Daoy (cell line): ENCODE data around the gene ST13. TPM values are rescaled to one million over a fixed set of nuclear protein-coding genes. Genes with fewer than 3 reads are reported as not detected.
"Not testable (repeated sequence)": the region's sequence is repeated elsewhere in the genome, so short reads cannot be mapped to it uniquely, and the experiment has no call there.

Experiments used
- DNase-seq: peaks from one replicate; pipeline ENCODE4 v3.0.0-alpha.2; 2015; ENCODE audit warnings: low read depth
- total RNA-seq: library from RNA; depleted of rRNA; stranded (reverse); fragments of >200 nt; shearing (Covaris generic); gene quantifications from 2 replicates; pipeline ENCODE4 v1.2.3, GENCODE V29; 2014; rRNA removed

The ST13 gene
- 178 and 273 TPM in 2 replicates for total RNA-seq

GRCh38 chr22:40856513-40857308 lies at the start of gene ST13, which contains the start of gene XPNPEP3:
ST13 (minus strand) TSS chr22:40856639; CDS start chr22:40856540, 99 bp downstream.
XPNPEP3 (plus strand) TSS chr22:40857148; CDS start chr22:40857182, 34 bp downstream.
- DNase-seq: peak; percentile 96

- DNase-seq: no peak
Observed at GRCh38 chr22:40904101-40904500, 47.7 kb upstream of the ST13 start.

- peak; percentile 37 for DNase-seq
Observed at GRCh38 chr22:40898850-40899357, 42.5 kb upstream of the ST13 start.

GRCh38 chr22:40894417-40894816 lies 38.0 kb upstream of the ST13 start:
- DNase-seq: no peak

GRCh38 chr22:40890881-40891280 lies 34.4 kb upstream of the ST13 start:
- DNase-seq: no peak

GRCh38 chr22:40889116-40889515 lies 32.7 kb upstream of the ST13 start:
- DNase-seq: no peak

GRCh38 chr22:40878922-40879321 lies 22.5 kb upstream of the ST13 start:
- DNase-seq: no peak

GRCh38 chr22:40877488-40877887 lies 21.0 kb upstream of the ST13 start:
- DNase-seq: no peak

- no peak for DNase-seq
Observed at GRCh38 chr22:40876907-40877306, 20.5 kb upstream of the ST13 start.

GRCh38 chr22:40875111-40875510 lies 18.7 kb upstream of the ST13 start:
- no peak for DNase-seq

- no peak for DNase-seq
Observed at GRCh38 chr22:40874016-40874415, 17.6 kb upstream of the ST13 start.

GRCh38 chr22:40868379-40868778 lies 11.9 kb upstream of the ST13 start:
- not testable (repeated sequence) for DNase-seq

- DNase-seq: no peak
Observed at GRCh38 chr22:40867109-40867508, 10.7 kb upstream of the ST13 start.

GRCh38 chr22:40862537-40862936 lies 6.1 kb upstream of the ST13 start:
- no peak for DNase-seq

GRCh38 chr22:40862013-40862412 lies 5.6 kb upstream of the ST13 start, which contains the start of gene DNAJB7:
DNAJB7 (minus strand) TSS chr22:40862113; CDS start chr22:40861994, 119 bp downstream.
- DNase-seq: no peak

GRCh38 chr22:40857309-40857855 lies 943 bp upstream of the ST13 start:
- no peak for DNase-seq

GRCh38 chr22:40855979-40856512 lies 393 bp downstream of the ST13 start:
- peak; percentile 30 for DNase-seq

GRCh38 chr22:40855071-40855978 lies 1.1 kb downstream of the ST13 start:
- peak; percentile 8 for DNase-seq

GRCh38 chr22:40853961-40854360 lies 2.5 kb downstream of the ST13 start:
- DNase-seq: no peak

- DNase-seq: no peak
Observed at GRCh38 chr22:40853333-40853732, 3.1 kb downstream of the ST13 start.

- not testable (repeated sequence) for DNase-seq
Observed at GRCh38 chr22:40845816-40846215, 10.6 kb downstream of the ST13 start.

- DNase-seq: no peak
Observed at GRCh38 chr22:40844951-40845350, 11.5 kb downstream of the ST13 start.
